Fibroblast of skin of back (primary cell): ENCODE data around the gene OST4.

ENCODE experiments used
- DNase-seq: peaks from one replicate; pipeline ENCODE4 v3.0.0-alpha.2; 2013

Gene OST4

DNA sequence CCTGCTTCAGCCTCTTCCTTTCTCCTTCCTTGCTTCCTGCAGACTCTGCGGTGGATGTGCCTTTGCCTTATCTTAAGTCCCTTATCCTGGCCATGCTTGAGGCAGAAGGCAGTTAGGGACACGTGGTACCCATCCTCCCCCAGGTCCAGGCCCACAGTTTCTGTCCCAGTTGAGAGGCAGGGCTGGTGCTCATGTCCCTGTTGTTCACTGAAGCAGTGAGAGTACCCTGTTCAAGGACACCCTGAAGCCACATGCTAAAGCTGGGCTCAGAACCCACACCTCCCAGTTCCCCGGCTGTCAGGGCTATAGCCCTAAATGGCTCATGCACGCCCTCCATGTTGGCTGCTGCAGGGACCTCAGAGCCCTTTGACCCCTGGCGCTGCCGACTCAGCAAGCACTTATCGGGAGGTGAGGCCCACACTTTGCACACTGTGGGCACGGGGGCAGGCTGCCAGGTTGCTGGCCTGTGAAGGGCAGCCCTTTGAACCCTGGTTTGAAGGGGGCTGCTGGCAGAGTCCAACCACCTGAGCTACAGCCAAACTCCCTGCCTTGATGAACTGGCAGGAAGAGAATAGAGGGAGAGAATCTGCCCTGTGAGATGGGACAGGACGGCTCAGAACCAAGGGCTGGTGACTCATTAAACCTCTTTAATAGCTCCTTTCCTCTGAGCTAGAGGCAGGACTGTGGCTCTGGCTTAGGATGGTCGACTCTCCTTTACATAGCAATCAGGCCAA, 21.4 kb upstream of the OST4 start:
- no peak for DNase-seq

DNA sequence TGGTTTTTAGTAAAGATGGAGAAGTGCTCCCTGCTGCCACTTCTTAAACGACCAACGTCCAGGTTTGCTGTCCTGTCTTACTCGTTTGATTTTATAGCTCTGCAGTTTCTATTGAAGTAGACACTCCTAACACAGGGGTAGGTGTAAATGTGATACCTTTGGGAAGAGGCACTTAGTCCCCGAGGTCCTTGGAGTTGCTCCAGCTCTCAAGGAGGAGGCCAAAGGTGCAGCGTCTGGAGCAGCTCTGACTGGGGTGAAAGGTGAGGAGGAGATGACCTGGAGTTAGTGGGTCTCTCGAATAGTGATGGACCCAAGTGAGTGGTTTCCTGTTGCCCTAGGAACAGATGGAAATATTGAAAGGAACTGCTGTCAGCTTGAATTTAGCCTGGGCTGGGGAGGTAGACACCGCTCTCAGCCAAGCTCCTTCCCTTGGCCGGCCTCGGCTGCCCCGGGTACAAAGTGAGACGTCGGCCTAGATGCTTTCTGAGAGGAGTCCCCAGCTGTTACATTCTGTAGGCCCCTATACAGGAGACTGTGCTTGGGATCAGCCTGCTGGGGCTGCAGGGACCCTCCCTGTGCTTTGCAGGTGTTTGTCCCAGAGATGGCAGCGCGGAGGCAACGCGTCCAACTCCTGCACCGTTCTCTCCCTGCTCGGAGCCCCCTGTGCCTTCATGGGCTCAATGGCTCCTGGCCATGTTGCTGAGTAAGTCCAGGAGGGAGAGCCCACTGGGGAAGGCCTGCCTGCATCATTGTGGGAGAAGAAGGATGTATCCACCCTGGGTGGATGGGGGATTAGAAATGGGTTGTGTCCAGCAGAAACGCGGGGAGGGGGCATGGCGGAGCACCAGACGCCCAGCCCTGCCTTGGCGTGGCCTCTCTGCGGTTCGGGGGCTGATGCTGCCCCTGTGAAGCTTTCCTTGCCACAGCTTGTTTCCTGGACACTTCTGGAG, 20.6 kb upstream of the OST4 start:
- no peak for DNase-seq

- no peak for DNase-seq
These were observed 17.9 kb upstream of the OST4 start for GRCh38 chr2:27089111-27089954.

DNA sequence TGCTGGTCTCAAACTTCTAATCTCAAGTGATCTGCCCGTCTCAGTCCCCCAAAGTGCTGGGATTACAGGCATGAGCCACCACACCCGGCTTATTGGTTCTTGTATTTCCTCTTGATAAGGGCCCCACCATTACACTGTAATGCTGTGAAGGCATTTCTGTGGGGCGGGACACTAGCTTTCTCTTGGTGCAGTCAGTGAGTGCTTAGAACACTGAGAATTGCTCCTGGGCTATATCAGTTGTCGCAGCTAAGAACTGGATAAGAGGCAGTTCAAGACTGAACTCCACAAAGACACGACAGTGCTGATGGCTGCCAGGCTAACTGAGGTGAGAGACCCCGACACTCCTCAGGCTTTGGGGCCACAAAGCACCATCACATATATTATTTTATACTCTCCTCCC, 17.2 kb upstream of the OST4 start:
- DNase-seq: no peak

GRCh38 chr2:27087823-27088410, 16.5 kb upstream of the OST4 start:
- no peak for DNase-seq

DNA sequence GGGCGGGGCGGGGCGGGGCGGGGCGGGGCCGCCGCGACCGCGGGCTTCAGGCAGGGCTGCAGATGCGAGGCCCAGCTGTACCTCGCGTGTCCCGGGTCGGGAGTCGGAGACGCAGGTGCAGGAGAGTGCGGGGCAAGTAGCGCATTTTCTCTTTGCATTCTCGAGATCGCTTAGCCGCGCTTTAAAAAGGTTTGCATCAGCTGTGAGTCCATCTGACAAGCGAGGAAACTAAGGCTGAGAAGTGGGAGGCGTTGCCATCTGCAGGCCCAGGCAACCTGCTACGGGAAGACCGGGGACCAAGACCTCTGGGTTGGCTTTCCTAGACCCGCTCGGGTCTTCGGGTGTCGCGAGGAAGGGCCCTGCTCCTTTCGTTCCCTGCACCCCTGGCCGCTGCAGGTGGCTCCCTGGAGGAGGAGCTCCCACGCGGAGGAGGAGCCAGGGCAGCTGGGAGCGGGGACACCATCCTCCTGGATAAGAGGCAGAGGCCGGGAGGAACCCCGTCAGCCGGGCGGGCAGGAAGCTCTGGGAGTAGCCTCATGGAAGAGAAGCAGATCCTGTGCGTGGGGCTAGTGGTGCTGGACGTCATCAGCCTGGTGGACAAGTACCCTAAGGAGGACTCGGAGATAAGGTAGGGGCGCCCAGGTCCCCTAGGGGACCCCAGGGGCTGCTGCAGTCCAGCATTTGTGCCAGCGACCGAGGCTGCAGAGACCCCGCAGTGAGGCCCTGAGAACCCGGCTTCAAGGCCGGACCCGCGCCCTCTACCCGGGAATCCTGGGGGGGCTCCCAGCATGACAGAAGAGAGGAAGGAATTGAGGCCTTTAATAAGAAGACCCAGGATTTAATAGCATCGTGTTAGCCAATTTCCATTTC, 15.5 kb upstream of the OST4 start, which contains the start of gene KHK:
TSS of gene KHK (plus strand) at position 49 of the 870 bp plus-strand sequence. CDS start at position 537, 488 bp downstream.
- no peak for DNase-seq

DNA sequence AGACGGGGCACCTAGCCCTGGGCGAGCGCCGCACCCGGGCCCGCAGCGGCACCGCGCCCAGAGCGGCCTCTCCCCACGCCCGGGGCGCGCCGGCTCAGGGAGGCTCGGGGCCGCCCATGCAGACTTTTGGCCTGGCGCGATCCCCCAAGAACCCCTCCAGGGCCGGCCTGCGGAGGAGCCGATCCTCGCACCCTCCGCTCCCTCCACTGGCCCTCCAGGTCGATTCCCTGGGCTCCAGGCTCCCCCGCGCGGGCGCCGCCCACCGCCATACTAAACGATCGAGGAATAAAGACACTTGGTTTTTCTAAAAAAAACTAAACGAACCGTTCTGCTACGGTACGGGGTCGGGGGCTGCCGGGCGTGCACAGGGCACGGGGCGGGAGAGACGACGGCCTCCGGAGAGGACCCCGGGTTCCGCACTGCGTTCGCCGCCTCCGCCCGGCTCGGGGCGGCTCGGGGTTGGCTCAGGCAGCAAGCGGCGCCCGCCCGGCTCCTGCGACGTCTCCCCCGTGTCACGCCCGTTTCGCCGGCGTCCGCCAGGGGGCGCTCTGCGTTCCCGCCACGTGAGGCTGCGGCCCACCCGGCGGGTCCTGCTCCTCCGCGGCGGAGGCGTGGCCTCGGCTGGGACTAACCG, 14.8 kb upstream of the OST4 start:
- peak; percentile 89 for DNase-seq

DNA sequence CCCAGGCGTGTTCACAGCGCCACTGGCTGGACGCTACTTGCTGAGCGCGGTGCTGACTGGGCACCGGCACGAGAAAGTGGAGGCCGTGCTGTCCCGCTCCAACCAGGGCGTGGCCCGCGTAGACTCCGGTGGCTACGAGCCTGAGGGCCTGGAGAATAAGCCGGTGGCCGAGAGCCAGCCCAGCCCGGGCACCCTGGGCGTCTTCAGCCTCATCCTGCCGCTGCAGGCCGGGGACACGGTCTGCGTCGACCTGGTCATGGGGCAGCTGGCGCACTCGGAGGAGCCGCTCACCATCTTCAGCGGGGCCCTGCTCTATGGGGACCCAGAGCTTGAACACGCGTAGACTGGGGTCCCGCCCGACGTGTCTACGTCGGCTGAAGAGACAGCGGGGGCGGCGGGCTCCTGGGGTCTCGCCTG, 14.2 kb upstream of the OST4 start:
- DNase-seq: peak; percentile 69

DNA sequence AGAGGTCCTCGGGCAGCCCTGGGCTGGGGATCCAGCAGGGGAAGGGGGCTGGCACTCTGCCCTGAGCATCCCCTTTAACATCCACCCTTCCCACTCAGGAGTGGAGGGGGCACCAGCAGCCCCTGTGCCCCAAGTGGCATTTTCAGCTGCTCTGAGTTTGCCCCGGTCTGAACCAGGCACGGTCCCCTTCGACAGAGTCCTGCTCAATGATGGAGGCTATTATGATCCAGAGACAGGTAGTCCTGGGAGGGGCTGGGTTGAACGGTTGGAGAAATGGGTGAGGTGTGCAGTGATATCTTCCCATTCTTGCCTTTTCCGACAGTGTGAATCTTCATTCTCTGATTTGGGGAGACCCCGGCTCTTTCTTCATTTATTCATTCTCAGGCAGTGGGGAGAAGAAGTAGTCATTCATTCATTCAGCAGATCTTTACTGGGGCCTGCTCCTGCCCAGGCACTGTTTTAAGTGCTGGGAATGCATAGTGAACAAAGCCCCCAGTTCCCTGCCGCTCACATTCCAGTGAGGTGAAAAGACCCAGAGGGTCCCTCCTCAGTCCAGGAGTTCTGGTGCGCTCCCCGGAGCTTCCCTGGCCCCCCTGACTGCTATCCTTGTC, 13.7 kb upstream of the OST4 start:
- DNase-seq: no peak

DNA sequence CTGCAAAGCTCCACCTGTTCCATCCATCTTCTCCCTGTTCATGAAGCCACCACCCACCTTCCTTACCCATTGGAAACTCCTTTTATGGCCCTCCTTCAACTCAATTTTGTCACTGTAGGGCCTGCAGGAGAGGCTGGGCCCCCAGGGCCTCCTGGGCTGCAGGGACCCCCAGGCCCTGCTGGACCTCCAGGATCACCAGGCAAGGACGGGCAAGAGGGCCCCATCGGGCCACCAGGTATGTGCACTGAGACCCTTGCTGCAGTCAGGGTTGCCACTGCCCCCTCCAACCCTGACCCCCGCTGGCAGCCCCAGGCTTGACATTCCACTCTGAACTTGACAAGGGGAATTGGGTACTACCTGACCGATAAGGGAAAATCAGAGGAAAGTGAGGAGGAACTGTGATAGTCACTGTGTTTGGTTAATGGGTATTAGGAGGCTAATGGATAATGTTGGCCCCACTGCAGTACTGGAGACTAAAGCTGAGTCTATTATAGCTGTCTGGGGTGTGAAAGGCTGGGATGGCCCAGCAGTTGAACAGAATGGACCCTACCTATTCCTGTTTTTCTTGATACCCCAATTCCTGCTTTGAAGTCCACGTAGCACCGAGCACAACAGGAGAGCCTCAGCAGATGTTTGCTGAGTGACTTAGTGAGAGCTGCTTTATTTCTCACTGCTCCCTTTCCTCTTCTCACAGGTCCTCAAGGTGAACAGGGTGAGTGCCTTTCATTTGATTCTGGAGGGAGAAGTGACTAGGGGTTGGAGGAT, 13.0 kb upstream of the OST4 start:
- no peak for DNase-seq

DNA sequence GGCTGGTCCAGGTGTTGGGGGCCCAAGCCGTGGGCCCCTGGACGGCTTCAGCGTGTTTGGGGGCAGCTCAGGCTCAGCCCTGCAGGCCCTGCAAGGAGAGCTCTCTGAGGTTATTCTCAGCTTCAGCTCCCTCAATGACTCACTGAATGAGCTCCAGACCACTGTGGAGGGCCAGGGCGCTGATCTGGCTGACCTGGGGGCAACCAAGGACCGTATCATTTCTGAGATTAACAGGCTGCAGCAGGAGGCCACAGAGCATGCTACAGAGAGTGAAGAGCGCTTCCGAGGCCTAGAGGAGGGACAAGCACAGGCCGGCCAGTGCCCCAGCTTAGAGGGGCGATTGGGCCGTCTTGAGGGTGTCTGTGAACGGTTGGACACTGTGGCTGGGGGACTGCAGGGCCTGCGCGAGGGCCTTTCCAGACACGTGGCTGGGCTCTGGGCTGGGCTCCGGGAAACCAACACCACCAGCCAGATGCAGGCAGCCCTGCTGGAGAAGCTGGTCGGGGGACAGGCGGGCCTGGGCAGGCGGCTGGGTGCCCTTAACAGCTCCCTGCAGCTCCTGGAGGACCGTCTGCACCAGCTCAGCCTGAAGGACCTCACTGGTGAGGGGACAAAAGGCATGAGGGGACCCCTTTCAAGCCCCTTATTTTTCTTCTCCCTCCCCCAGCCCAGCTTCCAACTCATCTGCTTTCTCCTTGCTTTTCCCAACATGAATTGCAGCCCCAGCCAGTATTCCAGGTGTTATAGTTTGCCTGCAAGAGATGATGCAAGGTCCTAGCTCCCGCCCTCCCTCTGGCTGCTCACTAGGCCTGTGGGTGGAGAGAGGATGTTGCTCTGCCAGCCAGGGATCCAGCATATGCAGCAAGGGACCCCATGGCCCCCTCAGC, 12.2 kb upstream of the OST4 start:
- no peak for DNase-seq

- no peak for DNase-seq
These were observed 11.4 kb upstream of the OST4 start for GRCh38 chr2:27082773-27083409.

GRCh38 chr2:27081984-27082772, 10.7 kb upstream of the OST4 start:
- DNase-seq: no peak

DNA sequence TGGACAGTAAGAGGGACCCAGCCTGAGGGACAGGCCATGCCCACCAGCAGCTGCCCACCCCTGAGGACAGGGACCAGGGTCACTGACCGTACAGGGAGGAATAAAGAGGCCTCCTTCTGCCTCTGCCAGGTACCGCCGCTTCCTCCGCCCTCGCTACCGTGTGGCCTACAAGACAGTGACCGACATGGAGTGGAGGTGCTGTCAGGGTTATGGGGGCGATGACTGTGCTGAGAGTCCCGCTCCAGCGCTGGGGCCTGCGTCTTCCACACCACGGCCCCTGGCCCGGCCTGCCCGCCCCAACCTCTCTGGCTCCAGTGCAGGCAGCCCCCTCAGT, 9.1 kb upstream of the OST4 start:
- no peak for DNase-seq

DNA sequence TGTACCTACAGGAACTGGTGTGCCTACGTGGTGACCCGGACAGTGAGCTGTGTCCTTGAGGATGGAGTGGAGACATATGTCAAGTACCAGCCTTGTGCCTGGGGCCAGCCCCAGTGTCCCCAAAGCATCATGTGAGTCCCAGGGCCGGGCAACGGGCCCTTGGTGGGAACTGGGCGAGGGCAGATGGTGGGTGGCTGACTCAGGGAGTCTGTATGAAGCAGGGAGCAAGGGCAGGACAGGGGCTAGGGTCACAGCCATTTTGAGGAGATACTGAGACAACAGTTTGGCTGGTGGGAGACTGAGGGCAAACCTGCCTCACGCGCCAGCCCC, 8.7 kb upstream of the OST4 start:
- no peak for DNase-seq

DNA sequence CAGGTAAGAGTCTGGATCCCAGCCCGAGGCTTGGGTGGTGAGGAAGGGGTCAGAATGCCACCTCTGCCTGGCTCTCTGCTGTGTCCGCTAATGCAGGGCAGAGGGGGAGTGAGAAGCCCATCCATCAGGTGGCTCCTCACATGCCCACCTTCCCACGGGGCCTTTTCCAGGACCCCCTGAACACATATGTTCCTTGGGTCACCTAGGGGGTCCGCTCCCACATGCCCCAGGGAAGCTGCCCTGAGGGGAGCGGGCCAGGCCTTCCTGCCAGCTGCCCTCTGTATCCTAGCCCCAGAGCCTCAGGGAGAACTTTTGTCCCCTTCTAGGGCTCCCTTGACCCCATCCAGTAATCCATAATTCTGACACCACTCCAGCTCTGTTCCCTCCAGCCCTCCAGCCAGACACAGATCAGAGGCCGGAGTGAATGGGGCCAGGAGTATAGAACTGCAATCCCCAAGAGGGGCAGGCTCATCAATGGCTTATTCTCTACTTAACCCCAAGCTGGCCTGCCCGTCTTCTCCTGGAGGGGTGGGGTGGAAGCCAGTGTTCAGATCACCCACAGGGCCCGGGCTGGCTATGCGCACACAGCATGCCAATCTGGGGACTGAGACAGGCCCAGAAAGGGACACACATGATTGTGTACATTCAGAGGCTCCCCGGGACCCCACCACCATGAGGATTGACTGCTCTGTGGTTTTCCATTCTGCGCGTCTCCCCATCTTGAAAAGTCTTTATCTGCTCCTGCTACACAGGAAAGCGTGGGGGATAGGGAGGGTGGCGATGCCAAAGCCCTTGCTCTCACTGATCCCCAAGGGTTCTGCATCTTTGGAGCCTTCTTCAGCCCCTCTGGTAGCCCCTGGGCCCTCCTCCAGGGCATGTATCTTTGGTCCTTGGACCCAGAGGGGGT, 8.0 kb upstream of the OST4 start:
- DNase-seq: no peak
